GM19193 (cell line): ENCODE measurements around the gene PARD6G.

Experiments
- POLR2A ChIP-seq: IDR thresholded peaks from 4 replicates; pipeline ENCODE4 v1.6.1; 2011; ENCODE audit not compliant: insufficient read depth, insufficient read length; ENCODE audit errors: extremely low read depth

PARD6G gene

GRCh38 chr18:80132180-80132812, 115.0 kb downstream of the PARD6G start:
- TF ChIP-seq POLR2A = no peak

- TF ChIP-seq POLR2A = no peak
Observed at GRCh38 chr18:80130555-80130954, 116.8 kb downstream of the PARD6G start.

- TF ChIP-seq POLR2A = no peak
Observed at GRCh38 chr18:80129672-80130367, 117.5 kb downstream of the PARD6G start.

GRCh38 chr18:80127635-80128034, 119.7 kb downstream of the PARD6G start:
- TF ChIP-seq POLR2A = no peak

- TF ChIP-seq POLR2A = no peak
Observed at GRCh38 chr18:80126797-80127196, 120.5 kb downstream of the PARD6G start.

- no peak for TF ChIP-seq POLR2A
Observed at GRCh38 chr18:80124131-80124530, 123.2 kb downstream of the PARD6G start.

- TF ChIP-seq POLR2A = no peak
Observed at GRCh38 chr18:80120932-80121331, 126.4 kb downstream of the PARD6G start.

GRCh38 chr18:80119111-80119510, 128.2 kb downstream of the PARD6G start:
- no peak for TF ChIP-seq POLR2A

GRCh38 chr18:80115035-80115434, 132.3 kb downstream of the PARD6G start:
- TF ChIP-seq POLR2A = no peak

- no peak for TF ChIP-seq POLR2A
Observed at GRCh38 chr18:80112624-80113248, 134.6 kb downstream of the PARD6G start.

- TF ChIP-seq POLR2A = no peak
Observed at GRCh38 chr18:80109676-80110078, 137.6 kb downstream of the PARD6G start.

GRCh38 chr18:80108739-80109675, 138.3 kb downstream of the PARD6G start, which contains the start of gene ADNP2:
Gene ADNP2 (plus strand): TSS chr18:80109262. CDS start chr18:80117543, 8,281 bp downstream.
- peak; percentile 74 for TF ChIP-seq POLR2A

- no peak for TF ChIP-seq POLR2A
Observed at GRCh38 chr18:80108121-80108536, 139.2 kb downstream of the PARD6G start.

- TF ChIP-seq POLR2A = no peak
Observed at GRCh38 chr18:80107426-80107825, 139.9 kb downstream of the PARD6G start.
